ENCODE measurements around the gene ZNF682. TPM values are rescaled to one million over a fixed set of nuclear protein-coding genes. Genes with fewer than 3 reads are reported as not detected.
A peak's percentile ranks its signal among the peaks of the same experiment; 100 is the strongest.
"Not testable (repeated sequence)": the region's sequence is repeated elsewhere in the genome, so short reads cannot be mapped to it uniquely, and the experiment has no call there.

The ZNF682 gene
- total RNA-seq, 1 donor: 0.86 TPM

GRCh38 chr19:19966862-19967261 lies 72.4 kb downstream of the ZNF682 start:
- TF ChIP-seq CTCF (IDR thresholded peaks at IDR 0.05; ENCODE audit: insufficient read depth, low read depth, low read length): no peak
- H3K4me3 ChIP-seq (ENCODE audit: low read depth, low read length): no peak overlapping the region
- DNase-seq (ENCODE audit: low read depth): no peak

GRCh38 chr19:19966126-19966525 lies 73.2 kb downstream of the ZNF682 start:
- not testable (repeated sequence) for H3K4me3 ChIP-seq (ENCODE audit: low read depth, low read length); DNase-seq (ENCODE audit: low read depth)

- no peak for TF ChIP-seq CTCF (IDR thresholded peaks at IDR 0.05; ENCODE audit: insufficient read depth, low read depth, low read length)
- no peak overlapping the region for H3K4me3 ChIP-seq (ENCODE audit: low read depth, low read length)
- no peak for DNase-seq (ENCODE audit: low read depth)
Observed at GRCh38 chr19:19964416-19964815, 74.9 kb downstream of the ZNF682 start.

GRCh38 chr19:19959151-19959799 lies 80.0 kb downstream of the ZNF682 start:
- DNase-seq (ENCODE audit: low read depth): peak; percentile 60
- H3K4me3 ChIP-seq (ENCODE audit: low read depth, low read length): not testable (repeated sequence)
- peak; percentile 61 for TF ChIP-seq CTCF (IDR thresholded peaks at IDR 0.05; ENCODE audit: insufficient read depth, low read depth, low read length)

- not testable (repeated sequence) for DNase-seq (ENCODE audit: low read depth); H3K4me3 ChIP-seq (ENCODE audit: low read depth, low read length)
Observed at GRCh38 chr19:19957766-19958165, 81.5 kb downstream of the ZNF682 start.

- H3K4me3 ChIP-seq (ENCODE audit: low read depth, low read length): no peak overlapping the region
- no peak for DNase-seq (ENCODE audit: low read depth)
- TF ChIP-seq CTCF (IDR thresholded peaks at IDR 0.05; ENCODE audit: insufficient read depth, low read depth, low read length): no peak
Observed at GRCh38 chr19:19956434-19957075, 82.8 kb downstream of the ZNF682 start.

- TF ChIP-seq CTCF (IDR thresholded peaks at IDR 0.05; ENCODE audit: insufficient read depth, low read depth, low read length): no peak
- H3K4me3 ChIP-seq (ENCODE audit: low read depth, low read length): no peak overlapping the region
- no peak for DNase-seq (ENCODE audit: low read depth)
Observed at GRCh38 chr19:19955208-19955607, 84.1 kb downstream of the ZNF682 start.

Small RNA genes within 50 kb of the gene (small RNA-seq; reads per million reads assigned to genes)
- not detected for gene AC006539.3

Other genes starting within 250 kb of the ZNF682 start
- gene ZNF506, start 217.8 kb downstream of the ZNF682 start, total RNA-seq: 7.3 and 7.7 TPM in 2 replicates
- 2.3 and 5.6 TPM in 2 replicates for gene ZNF253, start 173.6 kb downstream of the ZNF682 start, total RNA-seq
- 6.4 and 11.2 TPM in 2 replicates for gene ZNF93, start 138.6 kb downstream of the ZNF682 start, total RNA-seq
- 0.86 and 0.97 TPM in 2 replicates for gene ZNF90, start 38.5 kb upstream of the ZNF682 start, total RNA-seq
- gene ZNF486, start 127.7 kb upstream of the ZNF682 start, total RNA-seq: 3.5 and 7.3 TPM in 2 replicates

Data from fibroblast of villous mesenchyme (primary cell).